Measurements from ENCODE around the gene DUS2.

The DUS2 gene

GRCh38 chr16:68128577-68129305 is 105.7 kb downstream of the DUS2 start:
- DNase-seq (ENCODE audit: low spot score) = no peak
